SK-N-SH treated with all-trans-retinoic acid at 6 μM for 48 hours (cell line): ENCODE data around the gene TRIM25.

Experiments used
- OSR1 ChIP-seq: fragments of 250-450 bp; sonication (Bioruptor Pico); IDR thresholded peaks from 2 replicates; pipeline ENCODE4 v1.8.0; 2022; ENCODE audit warnings: moderate library complexity, mild to moderate bottlenecking, inconsistent platforms
- ZFP30 ChIP-seq: fragments of 450-650 bp; formaldehyde crosslinking; IDR thresholded peaks from 2 replicates; pipeline ENCODE4 v1.5.0; 2022; ENCODE audit warnings: mild to moderate bottlenecking, moderate library complexity

DNA sequence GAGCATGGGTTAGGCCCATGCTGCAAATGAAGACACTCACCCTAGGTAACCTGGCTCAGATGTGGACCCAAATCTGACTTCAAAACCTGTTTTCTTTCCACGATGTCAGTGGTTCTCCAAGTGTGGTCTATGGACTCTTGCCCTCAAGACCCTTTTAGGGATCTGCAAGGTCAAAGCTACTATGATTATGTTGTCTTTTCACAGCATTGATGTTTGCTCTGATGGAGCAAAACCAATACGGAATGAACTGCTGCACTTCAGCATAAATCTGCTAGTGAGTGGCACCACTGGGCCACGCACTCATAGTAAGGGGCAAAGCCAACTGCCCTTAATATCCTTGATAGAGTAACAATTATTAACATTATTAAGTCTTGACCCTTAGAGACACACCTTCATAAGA is 21.6 kb upstream of the TRIM25 start:
- TF ChIP-seq ZFP30 (CRISPR knock-in tag) (no peak), OSR1 (CRISPR knock-in tag) (no peak)
